ENCODE measurements around the gene SNED1.

The SNED1 gene

GRCh38 chr2:241038374-241039180 is 40.2 kb downstream of the SNED1 start:
- Histone ChIP-seq H3K27me3 (ENCODE audit: control insufficient read depth, insufficient read depth, low read length) (no peaks in the 10 kb centered on the region), H3K4me2 (ENCODE audit: low read length) (no peak overlapping the region), H3K9me3 (ENCODE audit: control insufficient read depth, low read length) (no peaks in the 10 kb centered on the region), H3K9ac (no peak overlapping the region), H3K4me1 (peaks cover 9% of the 10 kb centered on the region), H3K79me2 (no peaks in the 10 kb centered on the region), H3K27ac (no peak overlapping the region), H3K4me3 (ENCODE audit: low read depth, low read length) (no peak overlapping the region), H2AFZ (no peak overlapping the region), H3K36me3 (ENCODE audit: control insufficient read depth, insufficient read depth, low read length) (no peaks in the 10 kb centered on the region)
- TF ChIP-seq CTCF (IDR thresholded peaks at IDR 0.05): no peak

GRCh38 chr2:241039416-241039815 is 41.0 kb downstream of the SNED1 start:
- no peak overlapping the region for H3K4me2 ChIP-seq (ENCODE audit: low read length)
- TF ChIP-seq CTCF (IDR thresholded peaks at IDR 0.05): no peak
- H3K79me2 ChIP-seq: no peaks in the 10 kb centered on the region
- H3K36me3 ChIP-seq (ENCODE audit: control insufficient read depth, insufficient read depth, low read length): no peaks in the 10 kb centered on the region
- H3K9me3 ChIP-seq (ENCODE audit: control insufficient read depth, low read length): no peaks in the 10 kb centered on the region
- no peak overlapping the region for H2AFZ ChIP-seq
- no peak overlapping the region for H3K27ac ChIP-seq
- H3K9ac ChIP-seq: no peak overlapping the region
- no peaks in the 10 kb centered on the region for H3K27me3 ChIP-seq (ENCODE audit: control insufficient read depth, insufficient read depth, low read length)
- H3K4me3 ChIP-seq (ENCODE audit: low read depth, low read length): no peak overlapping the region
- peaks cover 9% of the 10 kb centered on the region for H3K4me1 ChIP-seq

GRCh38 chr2:241040081-241040803 is 41.8 kb downstream of the SNED1 start:
- no peak overlapping the region for H3K27ac ChIP-seq
- H3K36me3 ChIP-seq (ENCODE audit: control insufficient read depth, insufficient read depth, low read length): no peaks in the 10 kb centered on the region
- H3K4me2 ChIP-seq (ENCODE audit: low read length): no peak overlapping the region
- H3K4me1 ChIP-seq: peaks cover 9% of the 10 kb centered on the region
- H3K4me3 ChIP-seq (ENCODE audit: low read depth, low read length): no peak overlapping the region
- H3K27me3 ChIP-seq (ENCODE audit: control insufficient read depth, insufficient read depth, low read length): no peaks in the 10 kb centered on the region
- H3K9ac ChIP-seq: no peak overlapping the region
- no peaks in the 10 kb centered on the region for H3K79me2 ChIP-seq
- H3K9me3 ChIP-seq (ENCODE audit: control insufficient read depth, low read length): no peaks in the 10 kb centered on the region
- no peak overlapping the region for H2AFZ ChIP-seq
- TF ChIP-seq CTCF (IDR thresholded peaks at IDR 0.05): no peak

GRCh38 chr2:241041589-241042158 is 43.3 kb downstream of the SNED1 start:
- Histone ChIP-seq H3K9ac (no peak overlapping the region), H3K27me3 (ENCODE audit: control insufficient read depth, insufficient read depth, low read length) (no peaks in the 10 kb centered on the region), H3K4me2 (ENCODE audit: low read length) (no peak overlapping the region), H3K4me3 (ENCODE audit: low read depth, low read length) (no peak overlapping the region), H3K79me2 (no peaks in the 10 kb centered on the region), H3K36me3 (ENCODE audit: control insufficient read depth, insufficient read depth, low read length) (no peaks in the 10 kb centered on the region), H3K9me3 (ENCODE audit: control insufficient read depth, low read length) (no peaks in the 10 kb centered on the region), H3K27ac (no peak overlapping the region), H2AFZ (no peak overlapping the region), H3K4me1 (peaks cover 9% of the 10 kb centered on the region)
- TF ChIP-seq CTCF (IDR thresholded peaks at IDR 0.05): no peak
